IMR-90 (cell line): ENCODE measurements around the gene EXOC6B. TPM values are rescaled to one million over a fixed set of nuclear protein-coding genes. Genes with fewer than 3 reads are reported as not detected.

ENCODE experiments used
- ATAC-seq: fragments of 200-7000 bp; cut with Tn5 transposase; 2 replicates; pipeline ENCODE4 v1.9.1; 2020; ENCODE audit warnings: low read depth, mild to moderate bottlenecking, moderate library complexity
- BruUV-seq: library from RNA; stranded (reverse); fragments of 400-500 nt; replicated peaks from 2 replicates; lab custom pipeline; 2021; lab: Mats Ljungman, UMichigan
- CTCF ChIA-PET: fragments of 300-600 bp; formaldehyde crosslinking; extraction: SDS; loops from one replicate; lab custom pipeline; 2021; ENCODE audit warnings: antibody characterized with exemption; lab: Yijun Ruan, JAX
- POLR2A ChIA-PET: fragments of 300-600 bp; sonication (Branson Sonifier 250); formaldehyde crosslinking; loops from one replicate; lab custom pipeline; 2022; ENCODE audit warnings: antibody characterized with exemption; ENCODE audit not compliant: unreplicated experiment; lab: Charles Lee
- DNase-seq: peaks from one replicate; pipeline ENCODE4 v3.0.0; 2013
- H2AFZ ChIP-seq: replicated peaks from 2 replicates; pipeline ENCODE3; 2013; ENCODE audit warnings: low read length, mild to moderate bottlenecking; ENCODE audit not compliant: poor library complexity
- H2AK5ac ChIP-seq: 2 replicates; pipeline ENCODE4 v1.6.1; 2013; ENCODE audit warnings: low read depth, low read length, inconsistent platforms
- H2AK9ac ChIP-seq: replicated peaks from 2 replicates; pipeline ENCODE3; 2013; ENCODE audit warnings: mild to moderate bottlenecking, low read depth, low read length, moderate library complexity; ENCODE audit not compliant: poor library complexity
- H2BK120ac ChIP-seq: 2 replicates; pipeline ENCODE4 v1.6.1; 2013; ENCODE audit warnings: low read depth, low read length, inconsistent platforms
- H2BK15ac ChIP-seq: 3 replicates; pipeline ENCODE4 v1.6.1; 2013; ENCODE audit warnings: low read depth, low read length, inconsistent platforms
- H2BK20ac ChIP-seq: 2 replicates; pipeline ENCODE4 v1.6.1; 2013; ENCODE audit warnings: low read depth, mild to moderate bottlenecking, inconsistent platforms, low read length, moderate library complexity
- H2BK5ac ChIP-seq: 2 replicates; pipeline ENCODE4 v1.6.1; 2013; ENCODE audit warnings: mild to moderate bottlenecking, low read depth, low read length, inconsistent platforms; ENCODE audit not compliant: poor library complexity, severe bottlenecking
- H3K14ac ChIP-seq: replicated peaks from 2 replicates; pipeline ENCODE4 v1.6.1; 2013; ENCODE audit warnings: low read depth, low read length, inconsistent platforms
- H3K18ac ChIP-seq: 2 replicates; pipeline ENCODE4 v1.6.1; 2013; ENCODE audit warnings: low read depth, low read length, control low read depth
- H3K23ac ChIP-seq: 2 replicates; pipeline ENCODE4 v1.6.1; 2013; ENCODE audit warnings: low read depth, low read length, inconsistent platforms
- H3K27ac ChIP-seq: 2 replicates; pipeline ENCODE4 v1.5.1; 2013; ENCODE audit warnings: mild to moderate bottlenecking, control low read depth, low read length; ENCODE audit not compliant: insufficient read depth
- H3K27me3 ChIP-seq: 2 replicates; pipeline ENCODE4 v1.6.1; 2013; ENCODE audit warnings: low read length; ENCODE audit not compliant: control insufficient read depth, insufficient read depth
- H3K36me3 ChIP-seq: 2 replicates; pipeline ENCODE4 v1.6.1; 2013; ENCODE audit warnings: low read length, mixed read lengths; ENCODE audit not compliant: control insufficient read depth, insufficient read depth
- H3K4ac ChIP-seq: 2 replicates; pipeline ENCODE4 v1.6.1; 2013; ENCODE audit warnings: low read depth, low read length, inconsistent platforms
- H3K4me1 ChIP-seq: 2 replicates; pipeline ENCODE4 v1.6.1; 2013; ENCODE audit warnings: low read length, mixed read lengths; ENCODE audit not compliant: control insufficient read depth, insufficient read depth
- H3K4me2 ChIP-seq: 2 replicates; pipeline ENCODE4 v1.6.1; 2013; ENCODE audit warnings: low read depth, mild to moderate bottlenecking, control low read depth, low read length, moderate library complexity
- H3K4me3 ChIP-seq: 2 replicates; pipeline ENCODE4 v1.5.1; 2013; ENCODE audit warnings: low read depth, mild to moderate bottlenecking, control low read depth, low read length, moderate library complexity; ENCODE audit not compliant: insufficient read depth
- H3K56ac ChIP-seq: 2 replicates; pipeline ENCODE4 v1.6.1; 2013; ENCODE audit warnings: low read length, inconsistent platforms; ENCODE audit not compliant: insufficient read depth; ENCODE audit errors: extremely low read depth
- H3K79me1 ChIP-seq, 2 experiments: 2 replicates each; pipeline ENCODE4 v1.6.1; 2013; ENCODE audit warnings: low read length in 2 of 2, inconsistent platforms in 1 of 2, low read depth in 1 of 2
- H3K9ac ChIP-seq: 2 replicates; pipeline ENCODE4 v1.6.1; 2013; ENCODE audit warnings: low read depth, low read length, control low read depth
- H3K9me1 ChIP-seq: 2 replicates; pipeline ENCODE4 v1.6.1; 2013; ENCODE audit warnings: low read length, inconsistent platforms; ENCODE audit not compliant: insufficient read depth
- H3K9me3 ChIP-seq: 2 replicates; pipeline ENCODE4 v1.6.1; 2013; ENCODE audit warnings: low read length; ENCODE audit not compliant: control insufficient read depth, insufficient read depth
- H4K20me1 ChIP-seq: 2 replicates; pipeline ENCODE4 v1.6.1; 2013; ENCODE audit warnings: low read length, inconsistent platforms; ENCODE audit not compliant: insufficient read depth
- H4K5ac ChIP-seq: 2 replicates; pipeline ENCODE4 v1.6.1; 2013; ENCODE audit warnings: mild to moderate bottlenecking, low read depth, low read length, control low read depth
- H4K8ac ChIP-seq, 2 experiments: 2 replicates each; pipeline ENCODE4 v1.6.1; 2013; ENCODE audit warnings: low read depth in 2 of 2, low read length in 2 of 2, control low read depth in 1 of 2, inconsistent platforms in 1 of 2
- H4K91ac ChIP-seq: 2 replicates; pipeline ENCODE4 v1.6.1; 2013; ENCODE audit warnings: low read depth, low read length, inconsistent platforms; ENCODE audit not compliant: insufficient read depth
- MAFK ChIP-seq: IDR thresholded peaks from 2 replicates; pipeline ENCODE4 v1.6.1; 2012; ENCODE audit warnings: low read depth, low read length, improper control_type of control experiment
- MXI1 ChIP-seq: IDR thresholded peaks from 2 replicates; pipeline ENCODE4 v1.6.1; 2012; ENCODE audit warnings: low read depth, mild to moderate bottlenecking, low read length, moderate library complexity, borderline replicate concordance
- RAD21 ChIP-seq: IDR thresholded peaks from 2 replicates; pipeline ENCODE4 v1.6.1; 2012; ENCODE audit warnings: low read length, improper control_type of control experiment
- RFX5 ChIP-seq: IDR thresholded peaks from 2 replicates; pipeline ENCODE4 v1.8.0; 2012; ENCODE audit warnings: low read depth, mild to moderate bottlenecking, low read length, moderate library complexity
- WGBS, 2 experiments: methylation state at CpG; one replicate each; pipeline versions ENCODE4 v1.1.5 to v1.1.7; 2013; ENCODE audit warnings: missing lambda C conversion rate in 2 of 2; ENCODE audit not compliant: insufficient read length in 1 of 2; ENCODE audit errors: extremely low coverage in 2 of 2; 5-methylcytosine and 5-hydroxymethylcytosine counted together
- dilution Hi-C: fragments of 300-500 bp; cut with HindIII; formaldehyde crosslinking; loops from one replicate; pipeline ENCODE4 v1.14.3; 2018; ENCODE audit warnings: low sequenced_read_pairs; ENCODE audit not compliant: unreplicated experiment
- in situ Hi-C: fragments of 300-500 bp; cut with MboI; formaldehyde crosslinking; loops from 3 replicates; pipeline ENCODE4 v1.14.3; 2019; ENCODE audit warnings: low sequenced_read_pairs, inconsistent platforms, mixed read lengths
- intact Hi-C: fragments of 100-400 bp; cut with micrococcal nuclease; formaldehyde crosslinking; loops from 2 replicates; pipeline ENCODE4 v1.10.0; 2022
- polyA plus RNA-seq, 3 experiments: library from polyadenylated mRNA; depleted of rRNA; stranded (reverse); fragments of >200 nt; gene quantifications; 2 replicates each; pipeline ENCODE4 v1.2.3, GENCODE V29; 2012; ENCODE audit warnings: low replicate concordance in 1 of 3
- total RNA-seq: library from RNA; depleted of rRNA; stranded (reverse); fragments of >200 nt; gene quantifications from 2 replicates; pipeline ENCODE4 v1.2.3, GENCODE V29; 2012

Gene EXOC6B
- total and polyA plus RNA-seq, 2 of the 4 experiments (the other 2 are of a cell fraction): 10.2 to 29.4 TPM

GRCh38 chr2:72389447-72389846 is 436.4 kb downstream of the EXOC6B start:
- no peak overlapping the region for H2AK5ac ChIP-seq
- no peak for TF ChIP-seq RAD21
- no peak for TF ChIP-seq RFX5
- no peak for TF ChIP-seq MXI1
- TF ChIP-seq MAFK: 0 out of 2 replicates have a peak, but pooled peaks have one; percentile 21
- no peak overlapping the region for H3K27ac ChIP-seq
- H3K4me1 ChIP-seq: no peaks in the 10 kb centered on the region
- H3K9ac ChIP-seq: no peak overlapping the region
- no peak for DNase-seq
- no peak overlapping the region for H2BK15ac ChIP-seq
- H3K27me3 ChIP-seq: no peaks in the 10 kb centered on the region
- ChIA-PET POLR2A (no interaction called here), CTCF (interaction anchor here (0.6 kb wide), 1 partner anchor 331 kb away, joined by 6 read pairs; no protein-coding TSS in a partner anchor)
- peaks cover 3% of the 10 kb centered on the region; the same call in 1 of the 2 replicates for H3K9me3 ChIP-seq
- no peak overlapping the region for H3K4me3 ChIP-seq
- ATAC-seq: no peak
- H3K79me1 ChIP-seq: no peaks in the 10 kb centered on the region; a peak in 1 of 4 replicates
- no peaks in the 10 kb centered on the region for H3K9me1 ChIP-seq
- no peak overlapping the region for H2AK9ac ChIP-seq
- no CpG with 5 or more reads among the region's 2 CpGs for WGBS, 2 experiments
- no peak overlapping the region for H2BK5ac ChIP-seq
- H3K23ac ChIP-seq: no peak overlapping the region
- no peak overlapping the region for H4K8ac ChIP-seq
- H3K18ac ChIP-seq: no peak overlapping the region
- no peak overlapping the region for H3K4me2 ChIP-seq
- in situ Hi-C loops (no loop called here), intact Hi-C loops (no loop called here), dilution Hi-C loops (no loop called here)
- H3K56ac ChIP-seq: no peak overlapping the region
- H4K5ac ChIP-seq: no peak overlapping the region
- BruUV-seq: no TSS peak
- no peak overlapping the region for H3K14ac ChIP-seq
- no peak overlapping the region for H2BK120ac ChIP-seq
- no peak overlapping the region for H2BK20ac ChIP-seq
- H3K36me3 ChIP-seq: no peaks in the 10 kb centered on the region
- H4K91ac ChIP-seq: no peak overlapping the region
- no peak overlapping the region for H2AFZ ChIP-seq
- H4K20me1 ChIP-seq: no peaks in the 10 kb centered on the region
- H3K4ac ChIP-seq: no peak overlapping the region
